GM23338 (cell line): Measurements from ENCODE around the gene SLC39A11. TPM values are rescaled to one million over a fixed set of nuclear protein-coding genes. Genes with fewer than 3 reads are reported as not detected.

Experiments
- ATAC-seq: fragments of 200-7000 bp; cut with Tn5 transposase; 3 replicates; pipeline ENCODE4 v1.9.1; 2020
- DNase-seq: peaks from one replicate; pipeline ENCODE4 v3.0.0-alpha.2; 2015; ENCODE audit warnings: low spot score
- H2AFZ ChIP-seq: fragments of 200-600 bp; sonication (generic); 2 replicates; pipeline ENCODE4 v1.8.0; 2016; ENCODE audit warnings: antibody characterized with exemption, mild to moderate bottlenecking, moderate library complexity
- H3F3A ChIP-seq: fragments of 200-600 bp; sonication (generic); replicated peaks from 2 replicates; pipeline ENCODE4 v1.8.0; 2017; ENCODE audit warnings: antibody characterized with exemption, mixed run types, low read depth
- H3K27ac ChIP-seq: fragments of 200-600 bp; sonication (generic); 2 replicates; pipeline ENCODE4 v1.6.1; 2016; ENCODE audit warnings: low read depth
- H3K27me3 ChIP-seq: fragments of 200-600 bp; sonication (generic); 2 replicates; pipeline ENCODE4 v1.8.0; 2016; ENCODE audit warnings: mild to moderate bottlenecking, mixed run types, moderate library complexity; ENCODE audit not compliant: insufficient read depth
- H3K36me3 ChIP-seq: fragments of 200-600 bp; sonication (generic); 2 replicates; pipeline ENCODE4 v1.8.0; 2016; ENCODE audit warnings: mild to moderate bottlenecking; ENCODE audit not compliant: insufficient read depth
- H3K4me1 ChIP-seq: fragments of 200-600 bp; sonication (generic); 2 replicates; pipeline ENCODE4 v1.8.0; 2016; ENCODE audit warnings: mild to moderate bottlenecking, moderate library complexity; ENCODE audit not compliant: insufficient read depth
- H3K4me2 ChIP-seq: fragments of 200-600 bp; sonication (generic); 2 replicates; pipeline ENCODE4 v1.7.1; 2017; ENCODE audit warnings: mixed run types
- H3K4me3 ChIP-seq: fragments of 200-600 bp; sonication (generic); 2 replicates; pipeline ENCODE4 v1.6.1; 2016; ENCODE audit warnings: mixed run types
- H3K79me2 ChIP-seq: fragments of 200-600 bp; sonication (generic); replicated peaks from 2 replicates; pipeline ENCODE4 v1.8.0; 2017; ENCODE audit warnings: mild to moderate bottlenecking; ENCODE audit not compliant: insufficient read depth
- H3K9me2 ChIP-seq: fragments of 200-600 bp; sonication (generic); 2 replicates; pipeline ENCODE4 v1.8.0; 2017; ENCODE audit not compliant: insufficient read depth
- H4K20me1 ChIP-seq: fragments of 200-600 bp; sonication (generic); replicated peaks from 2 replicates; pipeline ENCODE4 v1.8.0; 2017; ENCODE audit warnings: mild to moderate bottlenecking; ENCODE audit not compliant: insufficient read depth
- H3K27ac Mint-ChIP-seq: 2 replicates; pipeline ENCODE4 v1.8.0; 2020; ENCODE audit warnings: inconsistent platforms, mild to moderate bottlenecking, moderate library complexity, mixed read lengths
- H3K27me3 Mint-ChIP-seq: 3 replicates; pipeline ENCODE4 v1.8.0; 2022; ENCODE audit warnings: low read depth, mild to moderate bottlenecking, moderate library complexity, mixed read lengths, inconsistent platforms; ENCODE audit not compliant: insufficient read depth, poor library complexity
- H3K36me3 Mint-ChIP-seq: 3 replicates; pipeline ENCODE4 v1.8.0; 2021; ENCODE audit warnings: low read depth, mild to moderate bottlenecking, inconsistent platforms, moderate library complexity, mixed read lengths
- H3K4me1 Mint-ChIP-seq: 3 replicates; pipeline ENCODE4 v1.8.0; 2020; ENCODE audit warnings: mild to moderate bottlenecking, inconsistent platforms, mixed read lengths
- H3K4me3 Mint-ChIP-seq: 3 replicates; pipeline ENCODE4 v1.8.0; 2021; ENCODE audit warnings: moderate library complexity, mild to moderate bottlenecking, inconsistent platforms, mixed read lengths
- H3K9me3 Mint-ChIP-seq: 3 replicates; pipeline ENCODE4 v1.8.0; 2020; ENCODE audit warnings: moderate library complexity, mild to moderate bottlenecking, inconsistent platforms, mixed read lengths
- CREB1 ChIP-seq: fragments of 250-450 bp; sonication (Bioruptor Pico); IDR thresholded peaks from 2 replicates; pipeline ENCODE4 v1.5.0; 2020; ENCODE audit warnings: low read depth, mild to moderate bottlenecking, moderate library complexity
- ETS1 ChIP-seq: IDR thresholded peaks from 2 replicates; pipeline ENCODE4 v1.6.1; 2016; ENCODE audit warnings: antibody characterized with exemption
- EZH2 ChIP-seq: fragments of 200-600 bp; sonication (generic); IDR thresholded peaks from one replicate; pipeline ENCODE4 v1.8.0; 2017; ENCODE audit warnings: antibody characterized with exemption, mild to moderate bottlenecking, low read depth; ENCODE audit not compliant: unreplicated experiment
- EZH2phosphoT487 ChIP-seq: fragments of 200-600 bp; sonication (generic); IDR thresholded peaks from one replicate; pipeline ENCODE4 v1.8.1; 2018; ENCODE audit warnings: antibody characterized with exemption; ENCODE audit not compliant: unreplicated experiment
- JUNB ChIP-seq: IDR thresholded peaks from one replicate; pipeline ENCODE4 v1.6.1; 2016; ENCODE audit warnings: antibody characterized with exemption; ENCODE audit not compliant: unreplicated experiment
- NANOG ChIP-seq: IDR thresholded peaks from 2 replicates; pipeline ENCODE4 v1.6.1; 2016; ENCODE audit warnings: antibody characterized with exemption, borderline replicate concordance
- POLR2AphosphoS5 ChIP-seq: IDR thresholded peaks from 2 replicates; pipeline ENCODE4 v1.6.1; 2016; ENCODE audit warnings: antibody characterized with exemption, low read depth
- REST ChIP-seq: IDR thresholded peaks from one replicate; pipeline ENCODE4 v1.6.1; 2018; ENCODE audit warnings: antibody characterized with exemption; ENCODE audit not compliant: unreplicated experiment
- STAT1 ChIP-seq: IDR thresholded peaks from one replicate; pipeline ENCODE4 v1.6.1; 2016; ENCODE audit warnings: antibody characterized with exemption; ENCODE audit not compliant: unreplicated experiment
- ZNF114 ChIP-seq: fragments of 250-450 bp; sonication (Bioruptor Pico); IDR thresholded peaks from 2 replicates; pipeline ENCODE4 v1.5.0; 2020; ENCODE audit warnings: mild to moderate bottlenecking, moderate library complexity
- ZNF331 ChIP-seq: fragments of 250-450 bp; sonication (Bioruptor Pico); IDR thresholded peaks from 2 replicates; pipeline ENCODE4 v1.5.0; 2020; ENCODE audit warnings: low read depth, mild to moderate bottlenecking, moderate library complexity
- polyA plus RNA-seq: library from polyadenylated mRNA; unstranded; fragments of >200 nt; fragmentation: Nextera tagmentation; extraction: Ambion mirVana; gene quantifications from 2 replicates; pipeline ENCODE4 v1.2.1, GENCODE V29; 2016
- total RNA-seq: library from RNA; depleted of rRNA; stranded (reverse); fragments of >200 nt; shearing (Covaris generic); gene quantifications from 2 replicates; pipeline ENCODE4 v1.2.3, GENCODE V29; 2014
- TF ChIP-seq, protein P1 (sequence below): fragments of 250-450 bp; sonication (Bioruptor Pico); IDR thresholded peaks from 2 replicates; pipeline ENCODE4 v1.5.0; 2020; ENCODE audit warnings: mild to moderate bottlenecking, moderate library complexity
- TF ChIP-seq, protein P2 (sequence below), 2 experiments: fragments of 200-600 bp in 1 of 2; sonication (generic) in 1 of 2; conservative IDR thresholded peaks; 2 replicates each; pipeline versions ENCODE4 v1.5.1 to v1.6.1; 2016 to 2017; ENCODE audit warnings: antibody characterized with exemption in 2 of 2, low read depth in 2 of 2, mild to moderate bottlenecking in 2 of 2, moderate library complexity in 1 of 2

The SLC39A11 gene
- total and polyA plus RNA-seq, 2 experiments from 2014 or later: 10.8 to 18.1 TPM

DNA sequence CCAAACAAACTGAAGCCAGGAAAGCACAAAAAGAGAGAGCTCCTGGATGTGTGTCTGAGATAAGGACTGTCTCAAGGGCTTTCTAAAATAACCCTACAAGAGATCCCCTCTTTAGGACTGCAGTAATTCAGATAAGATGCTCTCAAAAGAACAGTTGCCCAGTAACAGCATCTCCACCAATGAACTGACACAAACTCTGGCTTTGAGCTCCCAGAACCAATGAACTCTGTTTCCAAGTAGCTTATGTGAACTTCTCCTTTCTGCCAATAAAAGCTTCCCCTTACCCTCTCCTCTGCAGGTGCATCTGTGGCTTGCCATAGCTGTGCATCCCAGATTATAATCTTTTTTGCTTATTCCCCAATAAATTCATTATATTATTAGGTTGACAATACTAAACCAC, 421.5 kb downstream of the SLC39A11 start:
- Histone ChIP-seq H3K27ac (no peak overlapping the region), H3K79me2 (no peaks in the 10 kb centered on the region), H3K4me1 (peaks cover 14% of the 10 kb centered on the region; the same call in 1 of the 2 replicates), H2AFZ (no peak overlapping the region), H3K4me2 (no peak overlapping the region), H3K27me3 (no peaks in the 10 kb centered on the region), H4K20me1 (no peaks in the 10 kb centered on the region), H3K9me2 (no peaks in the 10 kb centered on the region), H3F3A (no peaks in the 10 kb centered on the region), H3K36me3 (no peaks in the 10 kb centered on the region), H3K4me3 (no peak overlapping the region)
- no peak overlapping the region for H3K27ac Mint-ChIP-seq
- ATAC-seq (no peak), DNase-seq (no peak)
- no peak overlapping the region for H3K4me3 Mint-ChIP-seq
- H3K9me3 Mint-ChIP-seq: no peaks in the 10 kb centered on the region
- peaks cover 10% of the 10 kb centered on the region for H3K4me1 Mint-ChIP-seq
- peaks cover 6% of the 10 kb centered on the region for H3K27me3 Mint-ChIP-seq
- TF ChIP-seq, protein P1, sequence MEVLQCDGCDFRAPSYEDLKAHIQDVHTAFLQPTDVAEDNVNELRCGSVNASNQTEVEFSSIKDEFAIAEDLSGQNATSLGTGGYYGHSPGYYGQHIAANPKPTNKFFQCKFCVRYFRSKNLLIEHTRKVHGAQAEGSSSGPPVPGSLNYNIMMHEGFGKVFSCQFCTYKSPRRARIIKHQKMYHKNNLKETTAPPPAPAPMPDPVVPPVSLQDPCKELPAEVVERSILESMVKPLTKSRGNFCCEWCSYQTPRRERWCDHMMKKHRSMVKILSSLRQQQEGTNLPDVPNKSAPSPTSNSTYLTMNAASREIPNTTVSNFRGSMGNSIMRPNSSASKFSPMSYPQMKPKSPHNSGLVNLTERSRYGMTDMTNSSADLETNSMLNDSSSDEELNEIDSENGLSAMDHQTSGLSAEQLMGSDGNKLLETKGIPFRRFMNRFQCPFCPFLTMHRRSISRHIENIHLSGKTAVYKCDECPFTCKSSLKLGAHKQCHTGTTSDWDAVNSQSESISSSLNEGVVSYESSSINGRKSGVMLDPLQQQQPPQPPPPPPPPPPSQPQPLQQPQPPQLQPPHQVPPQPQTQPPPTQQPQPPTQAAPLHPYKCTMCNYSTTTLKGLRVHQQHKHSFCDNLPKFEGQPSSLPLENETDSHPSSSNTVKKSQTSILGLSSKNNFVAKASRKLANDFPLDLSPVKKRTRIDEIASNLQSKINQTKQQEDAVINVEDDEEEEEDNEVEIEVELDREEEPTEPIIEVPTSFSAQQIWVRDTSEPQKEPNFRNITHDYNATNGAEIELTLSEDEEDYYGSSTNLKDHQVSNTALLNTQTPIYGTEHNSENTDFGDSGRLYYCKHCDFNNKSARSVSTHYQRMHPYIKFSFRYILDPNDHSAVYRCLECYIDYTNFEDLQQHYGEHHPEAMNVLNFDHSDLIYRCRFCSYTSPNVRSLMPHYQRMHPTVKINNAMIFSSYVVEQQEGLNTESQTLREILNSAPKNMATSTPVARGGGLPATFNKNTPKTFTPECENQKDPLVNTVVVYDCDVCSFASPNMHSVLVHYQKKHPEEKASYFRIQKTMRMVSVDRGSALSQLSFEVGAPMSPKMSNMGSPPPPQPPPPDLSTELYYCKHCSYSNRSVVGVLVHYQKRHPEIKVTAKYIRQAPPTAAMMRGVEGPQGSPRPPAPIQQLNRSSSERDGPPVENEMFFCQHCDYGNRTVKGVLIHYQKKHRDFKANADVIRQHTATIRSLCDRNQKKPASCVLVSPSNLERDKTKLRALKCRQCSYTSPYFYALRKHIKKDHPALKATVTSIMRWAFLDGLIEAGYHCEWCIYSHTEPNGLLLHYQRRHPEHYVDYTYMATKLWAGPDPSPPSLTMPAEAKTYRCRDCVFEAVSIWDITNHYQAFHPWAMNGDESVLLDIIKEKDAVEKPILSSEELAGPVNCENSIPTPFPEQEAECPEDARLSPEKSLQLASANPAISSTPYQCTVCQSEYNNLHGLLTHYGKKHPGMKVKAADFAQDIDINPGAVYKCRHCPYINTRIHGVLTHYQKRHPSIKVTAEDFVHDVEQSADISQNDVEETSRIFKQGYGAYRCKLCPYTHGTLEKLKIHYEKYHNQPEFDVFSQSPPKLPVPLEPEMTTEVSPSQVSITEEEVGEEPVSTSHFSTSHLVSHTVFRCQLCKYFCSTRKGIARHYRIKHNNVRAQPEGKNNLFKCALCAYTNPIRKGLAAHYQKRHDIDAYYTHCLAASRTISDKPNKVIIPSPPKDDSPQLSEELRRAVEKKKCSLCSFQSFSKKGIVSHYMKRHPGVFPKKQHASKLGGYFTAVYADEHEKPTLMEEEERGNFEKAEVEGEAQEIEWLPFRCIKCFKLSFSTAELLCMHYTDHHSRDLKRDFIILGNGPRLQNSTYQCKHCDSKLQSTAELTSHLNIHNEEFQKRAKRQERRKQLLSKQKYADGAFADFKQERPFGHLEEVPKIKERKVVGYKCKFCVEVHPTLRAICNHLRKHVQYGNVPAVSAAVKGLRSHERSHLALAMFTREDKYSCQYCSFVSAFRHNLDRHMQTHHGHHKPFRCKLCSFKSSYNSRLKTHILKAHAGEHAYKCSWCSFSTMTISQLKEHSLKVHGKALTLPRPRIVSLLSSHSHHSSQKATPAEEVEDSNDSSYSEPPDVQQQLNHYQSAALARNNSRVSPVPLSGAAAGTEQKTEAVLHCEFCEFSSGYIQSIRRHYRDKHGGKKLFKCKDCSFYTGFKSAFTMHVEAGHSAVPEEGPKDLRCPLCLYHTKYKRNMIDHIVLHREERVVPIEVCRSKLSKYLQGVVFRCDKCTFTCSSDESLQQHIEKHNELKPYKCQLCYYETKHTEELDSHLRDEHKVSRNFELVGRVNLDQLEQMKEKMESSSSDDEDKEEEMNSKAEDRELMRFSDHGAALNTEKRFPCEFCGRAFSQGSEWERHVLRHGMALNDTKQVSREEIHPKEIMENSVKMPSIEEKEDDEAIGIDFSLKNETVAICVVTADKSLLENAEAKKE (CRISPR knock-in tag): no peak
- TF ChIP-seq ZNF114 (CRISPR knock-in tag) (no peak), NANOG (no peak), ETS1 (no peak), ZNF331 (CRISPR knock-in tag) (no peak), REST (no peak), JUNB (no peak), EZH2phosphoT487 (no peak), CREB1 (CRISPR knock-in tag) (no peak), EZH2 (no peak), STAT1 (no peak), POLR2AphosphoS5 (no peak)
- TF ChIP-seq, protein P2, sequence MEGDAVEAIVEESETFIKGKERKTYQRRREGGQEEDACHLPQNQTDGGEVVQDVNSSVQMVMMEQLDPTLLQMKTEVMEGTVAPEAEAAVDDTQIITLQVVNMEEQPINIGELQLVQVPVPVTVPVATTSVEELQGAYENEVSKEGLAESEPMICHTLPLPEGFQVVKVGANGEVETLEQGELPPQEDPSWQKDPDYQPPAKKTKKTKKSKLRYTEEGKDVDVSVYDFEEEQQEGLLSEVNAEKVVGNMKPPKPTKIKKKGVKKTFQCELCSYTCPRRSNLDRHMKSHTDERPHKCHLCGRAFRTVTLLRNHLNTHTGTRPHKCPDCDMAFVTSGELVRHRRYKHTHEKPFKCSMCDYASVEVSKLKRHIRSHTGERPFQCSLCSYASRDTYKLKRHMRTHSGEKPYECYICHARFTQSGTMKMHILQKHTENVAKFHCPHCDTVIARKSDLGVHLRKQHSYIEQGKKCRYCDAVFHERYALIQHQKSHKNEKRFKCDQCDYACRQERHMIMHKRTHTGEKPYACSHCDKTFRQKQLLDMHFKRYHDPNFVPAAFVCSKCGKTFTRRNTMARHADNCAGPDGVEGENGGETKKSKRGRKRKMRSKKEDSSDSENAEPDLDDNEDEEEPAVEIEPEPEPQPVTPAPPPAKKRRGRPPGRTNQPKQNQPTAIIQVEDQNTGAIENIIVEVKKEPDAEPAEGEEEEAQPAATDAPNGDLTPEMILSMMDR (conservative IDR thresholded peaks at IDR 0.05; ENCODE audit: low read depth in 2 of 2): no peak
- no peaks in the 10 kb centered on the region for H3K36me3 Mint-ChIP-seq
